SKM-1 treated with dmso at 0.1 percent for 144 hours (cell line): ENCODE data around the gene MAP3K9.

Experiments
- DNase-seq: peaks from one replicate; lab custom pipeline; 2025; ENCODE audit not compliant: unreplicated experiment; lab: John Stamatoyannopoulos, UW

The MAP3K9 gene

GRCh38 chr14:70788898-70789297, 20.4 kb downstream of the MAP3K9 start:
- no peak for DNase-seq

- no peak for DNase-seq
Measured at GRCh38 chr14:70785556-70785955, 23.8 kb downstream of the MAP3K9 start.

DNA sequence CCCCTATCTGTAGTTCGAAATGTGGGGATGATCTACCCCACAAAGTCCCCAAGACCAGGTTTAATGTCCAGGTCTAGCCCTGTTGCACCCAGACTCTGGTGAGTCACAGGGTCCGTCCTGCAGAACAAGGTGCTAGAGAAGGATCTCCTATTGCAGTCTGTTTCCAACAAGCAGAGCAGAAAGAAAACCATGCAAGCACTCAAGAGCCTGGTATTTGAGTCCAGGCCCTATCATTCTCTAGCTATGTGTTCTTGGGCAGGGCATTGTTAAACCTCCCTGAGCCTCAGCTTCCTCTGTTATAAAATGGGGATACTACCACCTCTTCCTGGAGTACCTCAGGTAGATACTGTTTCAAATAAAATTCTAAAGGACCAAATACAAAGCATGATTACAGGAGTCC, 24.4 kb downstream of the MAP3K9 start:
- no peak for DNase-seq

- no peak for DNase-seq
Measured at GRCh38 chr14:70782361-70782760, 27.0 kb downstream of the MAP3K9 start.

- no peak for DNase-seq
Measured at GRCh38 chr14:70780396-70781075, 28.8 kb downstream of the MAP3K9 start.

- no peak for DNase-seq
Measured at GRCh38 chr14:70779667-70780066, 29.6 kb downstream of the MAP3K9 start.

DNA sequence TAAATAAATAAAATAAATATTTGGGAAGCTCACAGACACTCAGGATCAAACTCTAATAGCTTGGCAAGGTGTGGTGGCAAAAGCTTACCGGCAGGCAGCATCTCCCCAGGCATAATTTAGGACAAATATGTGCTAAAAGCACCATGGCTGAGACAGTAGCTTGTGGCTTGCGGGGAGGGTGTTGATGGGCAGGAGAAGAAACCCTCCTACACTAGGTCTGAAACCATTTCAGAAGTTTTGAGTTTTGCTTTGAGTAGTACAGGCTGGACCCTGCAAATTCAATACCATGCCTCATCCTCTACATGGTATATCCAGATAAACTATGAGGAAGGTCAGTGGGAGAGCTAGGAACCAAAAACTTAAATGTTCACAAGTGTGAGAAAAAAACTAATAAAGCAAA, 33.1 kb downstream of the MAP3K9 start:
- DNase-seq: no peak

DNA sequence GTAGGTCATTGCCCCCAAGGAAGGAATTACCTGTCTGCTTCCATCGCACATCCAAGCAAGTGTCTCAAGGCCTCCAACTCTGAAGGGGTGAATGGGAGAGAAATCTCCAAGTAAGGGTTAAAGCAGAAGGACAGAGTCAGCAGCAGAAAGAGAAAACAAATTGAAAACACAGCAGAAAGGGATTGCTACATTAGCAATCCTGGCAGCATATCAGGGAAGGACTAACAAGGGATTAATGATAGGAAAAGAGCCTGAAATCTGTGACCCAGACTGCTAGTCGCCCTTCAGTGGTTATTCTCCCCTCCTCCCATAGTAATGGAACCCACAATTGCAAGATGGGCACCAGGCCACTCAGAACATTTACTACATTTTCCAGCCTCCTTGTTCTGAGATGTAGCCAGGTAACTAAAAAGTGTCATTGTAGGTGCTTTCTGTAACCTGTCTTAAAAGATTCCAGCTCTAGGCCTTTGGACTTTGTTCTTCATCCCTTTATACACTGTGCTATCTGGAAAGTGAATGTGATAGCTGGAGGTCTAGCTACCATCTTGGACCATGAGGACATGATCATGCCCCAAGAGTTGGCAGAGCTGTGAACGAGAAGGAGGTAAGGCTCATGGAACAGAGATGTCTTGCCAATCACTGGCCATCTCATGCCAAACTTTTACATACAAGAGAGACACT, 36.0 kb downstream of the MAP3K9 start:
- no peak for DNase-seq

DNA sequence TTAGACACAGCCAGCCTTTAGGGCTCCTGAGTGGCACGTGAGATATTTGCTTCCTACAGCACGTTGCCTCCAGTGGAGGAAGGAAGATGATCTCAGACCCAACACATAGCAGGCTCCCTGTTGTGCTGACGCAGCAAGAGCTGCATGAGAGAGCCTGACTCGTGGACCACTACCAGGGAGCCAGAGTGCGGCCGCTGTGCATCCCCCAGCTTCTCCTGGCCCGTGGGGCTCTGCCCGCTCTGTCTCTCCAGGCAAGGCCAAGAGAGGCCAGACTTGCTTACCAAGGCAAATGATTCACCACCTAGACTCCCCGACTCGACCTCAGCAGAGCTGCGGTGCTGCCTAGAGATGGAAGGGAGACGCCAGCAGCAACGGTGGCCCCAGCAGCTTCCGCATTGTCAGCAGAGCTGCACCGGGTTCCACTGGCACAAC, 37.5 kb downstream of the MAP3K9 start:
- DNase-seq: no peak

- no peak for DNase-seq
Measured at GRCh38 chr14:70770490-70770889, 38.8 kb downstream of the MAP3K9 start.

DNA sequence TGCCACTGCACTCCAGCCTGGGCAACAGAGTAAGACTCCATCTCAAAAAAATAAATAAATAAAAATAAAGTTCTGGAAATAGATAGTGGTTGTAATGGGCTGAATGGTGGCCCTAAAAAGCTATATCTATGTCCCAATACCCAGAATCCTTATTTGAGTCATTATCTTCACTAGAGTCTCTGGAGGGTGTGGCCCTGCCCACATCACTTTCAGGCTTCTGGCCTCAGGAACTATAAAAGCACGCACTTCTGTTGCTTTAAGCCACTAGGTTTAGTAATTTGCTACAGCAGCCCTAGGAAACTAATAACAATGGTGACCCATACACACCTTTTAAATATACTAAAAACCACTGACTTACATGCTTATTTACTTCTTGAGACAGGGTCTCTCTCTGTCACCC, 49.9 kb downstream of the MAP3K9 start:
- no peak for DNase-seq

DNA sequence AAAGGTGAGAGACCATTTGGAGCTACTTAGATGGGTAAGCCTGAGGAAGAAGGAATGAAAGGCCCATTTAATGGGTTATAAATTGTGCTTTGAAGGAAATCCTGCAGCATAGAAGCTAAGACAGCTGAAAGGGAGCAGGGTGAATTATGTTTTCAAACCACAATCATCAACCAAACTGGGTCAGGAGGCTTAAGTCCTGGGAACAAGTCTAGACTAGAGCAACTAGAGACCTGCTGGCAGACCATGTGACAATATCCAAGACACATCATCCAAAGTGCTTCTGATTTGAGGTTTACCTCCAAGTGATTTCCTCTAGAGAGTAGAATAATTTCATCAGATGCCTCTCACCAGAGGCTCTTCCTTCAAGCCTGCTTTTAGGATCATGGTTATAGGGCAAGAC, 53.7 kb downstream of the MAP3K9 start:
- DNase-seq: no peak

DNA sequence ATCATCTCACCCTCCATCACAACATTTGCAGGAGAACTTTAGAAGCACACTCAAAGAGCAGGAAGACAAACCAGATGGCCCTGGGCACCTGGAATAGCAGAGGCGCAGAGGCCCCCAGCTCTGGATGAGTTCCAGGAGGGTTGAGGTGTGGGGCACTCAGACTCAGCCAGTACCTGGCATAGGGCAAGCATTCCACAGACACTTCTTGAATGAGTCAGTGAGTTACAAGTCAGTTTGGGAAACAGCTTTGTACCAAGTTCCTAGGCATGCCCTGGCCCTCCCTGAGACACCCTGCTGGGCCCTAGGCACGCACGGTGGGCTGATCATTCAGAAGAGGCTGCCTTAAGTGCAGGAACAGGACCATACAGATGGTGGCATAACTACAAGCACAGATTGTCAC, 54.3 kb downstream of the MAP3K9 start:
- DNase-seq: no peak

- no peak for DNase-seq
Measured at GRCh38 chr14:70753518-70753953, 55.8 kb downstream of the MAP3K9 start.

- no peak for DNase-seq
Measured at GRCh38 chr14:70748422-70748821, 60.9 kb downstream of the MAP3K9 start.

DNA sequence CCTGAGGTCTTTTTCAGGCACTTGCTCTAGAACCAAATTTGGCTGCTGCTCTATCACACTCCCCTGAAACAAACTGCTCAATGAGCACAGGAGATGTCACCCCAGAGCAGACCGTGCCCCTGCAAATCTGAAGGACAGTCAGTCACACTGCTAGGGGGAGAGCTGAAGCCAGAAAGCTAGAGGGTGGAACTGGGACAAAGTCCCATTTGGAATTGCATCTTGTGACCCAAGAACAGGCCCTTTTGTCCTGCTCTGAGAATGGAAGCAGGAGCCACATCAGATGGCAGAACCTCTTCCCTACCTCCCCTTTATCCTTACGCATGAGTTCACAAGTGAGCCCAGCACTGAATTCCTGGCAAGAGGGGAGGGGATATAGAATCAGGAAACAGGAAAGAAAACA, 64.7 kb downstream of the MAP3K9 start:
- no peak for DNase-seq

- no peak for DNase-seq
Measured at GRCh38 chr14:70742316-70742715, 67.0 kb downstream of the MAP3K9 start.

DNA sequence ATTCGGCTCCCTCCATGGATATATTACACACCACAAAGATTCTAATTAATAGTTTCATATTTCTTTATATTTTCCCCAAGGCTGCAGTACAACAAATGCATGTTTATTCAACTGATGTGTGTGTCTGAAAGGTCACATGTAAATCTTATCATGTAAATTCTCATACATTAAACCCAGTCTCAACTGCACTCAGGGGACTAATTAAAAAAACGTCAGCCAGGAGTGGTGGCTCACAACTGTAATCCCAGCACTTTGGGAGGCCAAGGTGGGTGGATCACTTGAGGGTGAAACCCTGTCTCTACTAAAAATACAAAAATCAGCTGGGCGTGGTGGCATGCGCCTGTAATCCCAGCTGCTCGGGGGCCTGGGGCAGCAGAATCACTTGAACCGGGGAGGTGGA, 67.8 kb downstream of the MAP3K9 start:
- DNase-seq: no peak

DNA sequence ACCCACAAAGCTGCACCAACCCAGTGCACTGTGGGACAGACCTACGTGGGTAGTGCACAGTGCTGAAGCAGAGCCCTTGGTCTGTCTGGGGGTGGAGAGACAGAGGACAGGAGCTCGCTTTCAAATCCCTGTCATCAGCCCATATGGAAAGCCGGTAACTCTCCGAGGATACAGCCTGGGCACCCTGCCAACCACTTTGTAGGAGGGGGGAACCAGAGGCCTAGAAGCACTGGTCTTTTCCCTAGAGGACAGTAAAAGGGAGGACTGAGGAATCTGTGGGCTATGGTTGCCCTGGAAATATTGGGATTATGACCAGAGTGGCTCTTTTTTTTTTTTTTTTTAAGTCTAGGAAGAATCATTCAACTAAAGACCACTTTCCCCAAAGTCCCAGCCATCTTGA, 74.3 kb downstream of the MAP3K9 start:
- DNase-seq: no peak

GRCh38 chr14:70731447-70732239, 77.7 kb downstream of the MAP3K9 start:
- no peak for DNase-seq

DNA sequence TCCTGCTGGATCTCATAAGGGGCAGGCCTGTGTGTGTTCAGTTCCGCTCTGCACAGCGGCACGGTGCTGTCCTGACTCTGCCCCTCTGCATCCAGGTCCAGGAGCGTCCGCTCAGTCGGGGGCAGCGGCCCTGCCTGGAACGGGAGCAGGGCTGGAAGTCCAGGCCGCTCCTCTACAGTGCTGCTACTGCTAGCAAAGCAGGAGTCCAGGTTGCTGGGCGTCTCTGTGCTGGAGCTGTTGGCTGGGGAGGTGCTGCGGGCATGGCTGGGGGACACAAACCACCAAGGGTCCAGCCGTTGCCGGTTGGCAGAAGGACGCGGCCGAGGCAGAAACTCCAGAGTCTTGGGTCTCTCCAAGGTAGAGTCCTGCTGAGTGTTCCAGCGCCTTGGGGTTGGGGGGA, 78.9 kb downstream of the MAP3K9 start:
- no peak for DNase-seq
